HL-60/S4 (cell line): Measurements from ENCODE around the gene RNF123.
"Not testable (repeated sequence)": the region's sequence is repeated elsewhere in the genome, so short reads cannot be mapped to it uniquely, and the experiment has no call there.

Experiments
- in situ Hi-C: fragments of 300-500 bp; cut with MboI; formaldehyde crosslinking; loops from 2 replicates; pipeline ENCODE4 v1.14.3; 2022; ENCODE audit warnings: low sequenced_read_pairs

RNF123 gene

DNA sequence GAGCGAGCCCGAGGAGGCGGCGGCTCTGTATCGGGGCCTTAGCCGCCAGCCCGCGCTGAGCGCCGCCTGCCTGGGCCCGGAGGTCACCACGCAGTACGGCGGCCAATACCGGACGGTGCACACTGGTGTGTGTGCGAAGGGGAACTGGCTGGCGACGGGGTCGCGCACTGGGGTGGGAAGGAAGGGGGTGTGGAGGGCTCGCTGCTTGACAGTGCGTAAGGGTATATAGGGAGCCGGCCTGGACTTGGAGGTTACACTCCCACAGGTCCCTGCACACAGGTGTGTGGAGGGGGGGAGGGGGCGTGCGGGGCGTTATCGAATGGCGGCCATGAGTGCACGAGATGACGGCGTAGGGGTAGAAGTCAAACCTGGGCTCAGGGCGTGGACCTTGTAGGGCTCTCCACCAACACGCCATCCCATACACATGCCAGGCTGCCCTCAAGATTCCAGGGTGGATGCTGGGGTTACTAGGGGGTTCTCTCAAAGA lies 14.8 kb upstream of the RNF123 start:
- in situ Hi-C loops: loop anchor here (25.0 kb wide), 1 partner anchor 137 kb away; no protein-coding TSS in a partner anchor

DNA sequence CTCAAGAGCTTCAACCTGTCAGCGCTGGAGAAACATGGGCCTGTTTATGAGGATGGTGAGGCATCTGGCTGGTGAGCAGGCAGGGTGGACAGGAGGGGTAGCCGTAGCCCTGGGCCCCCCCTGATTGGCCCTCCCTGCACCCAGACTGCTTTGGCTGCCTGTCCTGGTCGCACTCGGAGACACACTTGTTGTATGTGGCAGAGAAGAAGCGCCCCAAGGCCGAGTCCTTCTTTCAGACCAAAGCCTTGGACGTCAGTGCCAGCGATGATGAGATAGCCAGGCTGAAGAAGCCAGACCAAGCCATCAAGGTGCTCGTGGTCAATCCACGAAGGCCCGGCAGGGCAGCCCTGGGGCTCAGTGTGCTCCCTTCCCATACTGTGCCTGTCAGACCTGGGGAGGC lies 13.4 kb upstream of the RNF123 start:
- in situ Hi-C loops: no loop called here

DNA sequence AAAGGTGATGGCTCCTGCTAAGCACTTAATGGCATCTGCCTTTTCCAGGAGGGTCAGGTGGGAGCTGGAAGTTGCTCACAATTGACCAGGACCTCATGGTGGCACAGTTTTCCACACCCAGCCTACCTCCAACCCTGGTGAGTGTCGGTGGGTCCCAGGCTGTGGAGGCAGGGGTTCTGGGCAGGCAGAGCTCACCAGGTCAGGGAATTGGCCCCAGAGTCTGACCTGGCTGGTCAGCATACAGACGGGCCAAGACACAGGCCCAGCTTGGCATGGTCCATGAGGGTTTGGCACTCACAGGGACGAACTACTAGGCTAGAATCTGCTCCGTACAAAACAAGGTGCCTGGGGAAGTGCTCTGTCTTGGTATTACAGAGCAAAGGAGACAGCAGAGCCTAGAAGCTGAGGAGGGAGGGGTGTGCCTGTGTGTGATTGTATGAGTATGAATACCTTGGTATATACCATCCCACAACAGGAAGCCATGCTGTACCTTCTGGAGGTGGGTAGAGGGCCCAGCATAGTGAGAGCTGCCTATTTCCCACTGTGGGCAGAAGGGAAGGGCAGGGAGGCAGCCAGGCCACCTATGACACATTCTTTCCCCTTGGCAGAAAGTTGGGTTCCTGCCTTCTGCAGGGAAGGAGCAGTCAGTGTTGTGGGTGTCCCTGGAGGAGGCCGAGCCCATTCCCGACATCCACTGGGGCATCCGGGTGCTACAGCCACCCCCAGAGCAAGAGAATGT lies 8.7 kb upstream of the RNF123 start:
- in situ Hi-C loops: no loop called here

DNA sequence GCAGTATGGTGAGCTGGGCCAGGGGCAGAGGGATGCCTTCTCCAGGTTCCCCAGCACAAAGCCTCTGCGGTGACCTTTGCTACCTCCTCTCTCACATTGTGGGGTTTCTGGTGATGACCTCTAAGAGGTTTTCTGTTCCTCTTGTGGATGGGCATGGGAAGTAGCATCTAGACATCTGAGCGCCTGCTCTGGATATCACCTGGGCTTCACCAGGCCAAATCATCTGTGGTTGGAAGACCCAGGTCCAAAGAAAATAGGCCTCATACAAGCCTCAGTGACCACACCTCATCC lies 8.2 kb upstream of the RNF123 start:
- in situ Hi-C loops: no loop called here

DNA sequence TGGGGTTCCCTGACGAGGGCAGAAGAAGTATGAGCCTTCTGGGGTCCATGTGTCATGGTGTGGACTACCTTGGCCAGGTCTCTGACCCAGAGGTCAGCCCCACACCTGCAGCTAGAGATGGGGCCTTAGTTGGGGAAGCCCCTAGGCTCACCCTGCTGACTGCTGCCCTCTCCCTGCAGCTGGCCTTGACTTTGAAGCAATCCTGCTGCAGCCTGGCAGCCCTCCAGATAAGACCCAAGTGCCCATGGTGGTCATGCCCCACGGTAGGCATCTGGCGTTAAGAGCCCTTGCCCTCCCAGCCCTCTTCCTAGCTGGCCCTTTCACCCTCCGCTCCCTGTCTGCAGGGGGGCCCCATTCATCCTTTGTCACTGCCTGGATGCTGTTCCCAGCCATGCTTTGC lies 7.8 kb upstream of the RNF123 start:
- in situ Hi-C loops: no loop called here

DNA sequence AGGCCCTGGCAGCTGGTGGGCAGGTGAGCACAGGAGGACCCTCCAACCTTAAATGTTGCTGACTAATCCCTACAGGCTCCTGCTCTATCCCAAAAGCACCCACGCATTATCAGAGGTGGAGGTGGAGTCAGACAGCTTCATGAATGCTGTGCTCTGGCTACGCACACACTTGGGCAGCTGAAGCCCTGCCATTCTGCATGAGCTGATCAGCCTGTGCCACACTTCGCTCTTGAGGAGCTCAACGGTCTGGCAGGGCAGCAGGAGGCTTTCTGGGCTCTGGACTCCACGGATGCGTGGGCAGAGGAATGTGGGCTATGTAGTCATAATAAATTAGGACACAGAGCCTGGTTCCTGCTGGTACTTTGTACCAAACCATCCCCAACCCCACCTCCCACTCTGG lies 6.2 kb upstream of the RNF123 start:
- in situ Hi-C loops: no loop called here

DNA sequence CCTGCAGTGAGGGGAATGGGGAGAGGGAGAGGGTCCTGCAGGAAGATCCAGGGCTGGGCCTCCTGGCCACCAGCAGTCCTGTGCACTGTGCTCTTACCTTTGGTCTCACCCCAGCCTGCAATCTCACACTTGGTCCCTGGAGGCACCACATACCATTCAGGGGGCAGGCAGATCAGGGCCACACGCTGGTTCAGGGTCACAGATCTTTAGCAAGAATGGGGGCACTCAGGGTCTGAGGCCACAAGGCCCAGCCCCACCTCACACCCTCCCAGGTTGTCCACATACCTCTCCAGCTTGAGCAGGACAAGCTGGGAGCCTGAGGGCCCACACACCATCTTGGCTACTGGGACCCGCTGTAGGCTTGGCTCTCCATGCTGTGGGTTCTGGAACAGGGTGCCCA lies 4.9 kb upstream of the RNF123 start:
- in situ Hi-C loops: not testable (repeated sequence)

DNA sequence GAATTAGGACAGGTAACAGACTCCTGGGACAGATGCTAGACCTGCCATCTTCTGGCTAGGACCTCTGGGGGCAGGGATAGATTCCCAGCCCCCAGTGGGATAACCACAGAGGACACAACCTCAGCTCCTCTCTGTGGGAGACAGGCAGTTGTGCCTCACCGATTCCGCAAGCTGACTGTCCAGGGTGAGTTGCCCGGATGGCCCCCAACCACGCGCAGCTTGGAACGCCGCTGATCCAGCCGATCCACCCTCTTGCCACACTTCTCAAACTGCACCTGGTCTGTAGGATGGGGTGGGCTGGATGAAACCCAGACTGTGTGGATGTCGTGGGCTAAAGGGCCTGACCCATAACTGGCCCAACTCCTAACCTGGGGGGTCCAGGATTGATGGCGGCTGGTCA lies 4.3 kb upstream of the RNF123 start:
- in situ Hi-C loops: not testable (repeated sequence)

DNA sequence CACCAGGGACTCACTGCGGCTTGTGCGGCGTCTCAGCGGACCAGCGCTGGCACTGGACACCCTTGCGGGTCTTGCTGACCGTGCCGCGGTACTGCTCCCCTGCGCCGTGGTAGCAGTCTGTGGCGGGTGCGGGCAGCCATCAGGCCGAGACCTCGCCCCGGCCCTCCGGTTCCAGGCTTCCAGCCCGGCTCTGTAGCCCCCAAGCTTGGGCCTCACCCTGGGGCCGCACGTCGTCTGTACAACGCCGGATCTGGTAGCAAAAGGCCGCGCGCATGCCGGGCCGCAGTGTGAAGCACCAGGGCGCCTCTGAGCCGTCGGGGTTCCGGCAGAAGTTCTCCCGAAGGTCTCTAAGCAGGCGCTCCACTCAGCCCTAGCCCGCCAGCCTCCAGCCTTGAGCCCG lies 3.5 kb upstream of the RNF123 start:
- in situ Hi-C loops: not testable (repeated sequence)

DNA sequence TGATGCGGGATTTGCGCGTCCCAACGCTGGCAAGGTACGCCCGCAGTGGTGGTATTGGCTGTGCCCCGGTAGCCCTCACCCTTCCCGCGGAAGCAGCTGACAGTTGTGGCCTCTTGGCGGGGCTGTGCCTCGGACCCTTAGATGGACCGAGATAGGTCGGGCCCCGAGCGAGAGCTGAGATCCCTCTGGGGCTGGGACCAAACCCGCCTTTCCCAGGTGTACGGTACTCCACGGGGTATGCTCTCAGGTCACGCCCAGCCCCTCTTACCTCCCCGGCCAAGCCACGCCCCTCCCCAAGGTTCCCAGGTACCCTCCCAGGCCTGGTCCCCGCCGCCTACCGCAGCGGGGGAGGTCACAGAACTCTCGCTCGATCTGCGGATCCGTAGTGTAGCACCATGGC lies 3.0 kb upstream of the RNF123 start:
- in situ Hi-C loops: not testable (repeated sequence)

DNA sequence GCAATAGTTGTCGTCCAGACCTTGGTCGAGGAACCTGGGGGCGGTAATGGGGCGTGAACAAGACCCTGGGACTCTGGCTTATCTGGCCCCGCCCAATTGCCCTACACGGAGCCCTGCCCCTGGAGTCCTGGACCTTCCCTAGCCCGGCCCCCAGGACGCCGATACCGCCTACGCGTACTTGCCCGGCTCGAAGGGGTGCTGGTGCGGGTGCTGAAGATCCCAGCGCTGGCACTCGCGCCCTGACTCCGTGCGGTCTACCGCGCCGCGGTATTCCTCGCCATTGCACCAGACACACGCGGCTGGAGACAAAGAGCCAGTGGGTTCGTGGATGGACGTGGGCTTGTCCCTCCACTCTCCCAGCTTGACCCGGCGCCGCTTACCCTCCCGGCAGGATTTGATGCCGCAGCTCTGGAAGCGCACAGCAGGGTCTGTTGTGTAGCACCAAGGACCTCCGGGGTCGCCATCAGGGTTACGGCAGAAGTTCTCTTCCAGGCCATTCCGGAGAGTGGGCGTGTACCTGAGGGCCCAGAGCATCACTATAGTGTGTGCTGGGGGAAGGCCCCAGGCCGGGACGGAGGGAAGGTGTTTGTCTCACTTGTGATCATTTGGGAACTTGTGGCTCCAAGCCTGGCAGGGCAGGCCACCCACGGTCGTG lies 2.5 kb upstream of the RNF123 start:
- in situ Hi-C loops: not testable (repeated sequence)

DNA sequence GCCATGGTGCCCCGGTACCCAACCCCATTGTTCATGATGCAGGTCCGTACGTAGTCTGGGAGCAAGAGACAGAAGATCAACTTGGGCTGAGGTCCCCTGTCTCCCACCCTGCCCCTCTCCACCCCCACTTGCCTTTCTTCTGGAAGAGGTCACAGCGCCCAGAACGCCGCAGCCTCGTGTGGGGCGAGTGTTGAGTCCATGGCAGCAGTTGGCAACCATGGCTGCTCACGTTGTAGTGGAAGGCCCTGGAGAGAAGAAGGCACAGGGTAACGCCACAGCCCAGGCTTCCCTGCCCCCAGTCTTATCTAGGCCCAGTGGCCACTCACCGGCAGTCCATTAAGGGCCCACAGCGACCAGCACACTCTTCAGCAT lies 1.9 kb upstream of the RNF123 start:
- in situ Hi-C loops: not testable (repeated sequence)

DNA sequence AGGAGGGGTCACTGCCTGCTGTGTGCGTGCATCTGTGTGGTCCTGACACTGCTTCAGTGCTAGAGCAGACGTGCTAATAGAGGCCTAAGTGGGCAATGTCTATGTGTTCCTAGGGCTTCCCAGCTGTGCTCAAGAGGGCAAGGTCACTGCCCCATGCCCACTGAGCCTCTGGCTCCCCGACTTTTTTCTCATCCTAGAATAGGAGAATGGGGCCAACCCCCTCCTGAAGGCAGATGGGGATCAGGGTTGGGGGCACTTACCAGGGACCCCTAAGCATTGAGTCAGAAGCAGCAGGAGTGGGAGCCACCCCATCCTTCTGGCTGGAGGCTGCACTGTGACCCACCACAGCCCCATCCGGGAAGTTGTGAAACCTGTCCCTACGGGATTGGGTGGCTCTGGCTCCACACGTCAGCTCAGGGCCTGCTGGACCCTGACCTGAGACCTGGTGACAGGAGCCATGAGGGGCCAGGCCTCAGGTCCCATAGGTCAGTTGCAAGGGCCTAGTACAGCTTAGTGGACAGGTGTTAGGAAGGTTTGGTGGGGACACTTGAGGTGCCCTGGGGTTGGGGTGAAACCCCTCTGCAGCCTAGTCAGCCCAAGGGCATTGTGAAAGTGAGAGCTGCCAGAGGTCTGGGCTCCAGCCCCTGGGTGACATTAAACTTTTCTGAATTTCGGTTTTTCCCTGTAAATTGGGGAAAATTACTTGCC lies 865 bp upstream of the RNF123 start:
- in situ Hi-C loops: not testable (repeated sequence)

DNA sequence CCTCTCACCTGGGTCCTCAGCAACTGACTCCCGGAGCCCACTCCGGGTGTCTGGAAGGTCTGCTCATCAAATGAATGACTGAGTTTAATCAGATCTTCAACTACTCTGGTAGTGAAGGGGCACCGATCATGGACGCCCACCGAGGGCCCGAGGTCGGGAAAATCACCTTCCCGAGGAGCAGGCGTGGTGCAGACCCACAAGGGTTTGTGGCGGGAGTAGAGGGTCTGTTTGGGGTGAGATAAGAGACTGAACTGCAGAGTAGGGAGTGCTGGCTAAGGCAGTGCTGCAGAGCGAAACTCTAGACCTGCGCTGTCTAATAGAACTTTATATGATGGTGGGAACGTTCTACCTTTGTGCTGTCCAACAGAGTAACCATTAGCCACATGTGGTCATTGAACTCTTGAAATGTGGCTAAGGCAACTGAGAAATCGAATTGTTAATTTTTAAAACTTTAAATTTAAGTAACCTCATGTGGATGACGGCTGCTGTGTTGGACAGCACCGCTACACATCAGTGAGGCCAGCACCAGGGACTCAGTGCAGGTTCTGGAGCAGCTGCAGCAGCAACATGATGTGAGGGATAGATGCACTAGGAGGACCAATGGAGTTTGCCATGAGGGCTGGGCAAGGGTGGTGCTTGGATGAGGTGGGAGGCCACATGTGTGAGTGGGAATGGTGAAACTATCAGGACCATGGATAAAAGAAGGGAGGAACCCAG lies 709 bp downstream of the RNF123 start:
- in situ Hi-C loops: not testable (repeated sequence)

DNA sequence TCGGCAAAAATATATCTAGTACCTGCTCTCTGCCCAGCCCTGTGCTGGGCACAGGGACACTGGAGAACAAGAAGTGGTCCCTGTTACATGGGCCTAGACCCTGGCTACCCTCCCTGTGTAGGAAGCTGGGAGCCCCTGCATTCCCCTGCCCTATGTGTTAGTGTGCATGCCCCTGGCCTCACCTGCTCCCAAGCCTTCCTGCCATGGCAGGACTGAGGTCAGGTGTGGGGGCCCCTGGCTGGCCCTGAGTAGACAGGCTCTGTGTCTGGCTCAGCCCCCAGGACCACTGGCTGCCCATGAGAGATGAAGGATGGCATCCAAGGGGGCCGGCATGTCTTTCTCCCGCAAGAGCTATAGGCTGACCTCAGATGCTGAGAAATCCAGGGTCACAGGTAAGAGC lies 1.5 kb downstream of the RNF123 start:
- in situ Hi-C loops: not testable (repeated sequence)

DNA sequence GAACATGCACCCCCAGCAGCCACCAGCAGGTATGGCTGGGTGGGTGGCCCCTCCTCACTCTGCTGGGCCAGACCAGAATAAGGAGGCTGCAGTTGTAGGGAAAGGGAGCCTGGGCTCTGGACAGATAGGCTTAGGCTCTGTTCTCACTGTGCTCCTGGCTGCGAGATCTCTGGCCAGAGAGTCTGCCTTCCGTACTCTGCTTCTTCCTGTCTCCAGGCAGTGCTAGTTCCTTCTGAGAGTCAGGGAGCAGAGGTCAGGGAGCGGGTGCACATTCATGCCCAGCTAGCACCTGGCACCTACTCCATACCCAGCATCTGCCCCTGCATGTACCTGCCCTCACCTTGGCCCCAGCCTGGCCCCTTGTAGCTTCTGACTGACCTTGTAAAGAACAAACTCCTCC lies 2.1 kb downstream of the RNF123 start:
- in situ Hi-C loops: not testable (repeated sequence)

DNA sequence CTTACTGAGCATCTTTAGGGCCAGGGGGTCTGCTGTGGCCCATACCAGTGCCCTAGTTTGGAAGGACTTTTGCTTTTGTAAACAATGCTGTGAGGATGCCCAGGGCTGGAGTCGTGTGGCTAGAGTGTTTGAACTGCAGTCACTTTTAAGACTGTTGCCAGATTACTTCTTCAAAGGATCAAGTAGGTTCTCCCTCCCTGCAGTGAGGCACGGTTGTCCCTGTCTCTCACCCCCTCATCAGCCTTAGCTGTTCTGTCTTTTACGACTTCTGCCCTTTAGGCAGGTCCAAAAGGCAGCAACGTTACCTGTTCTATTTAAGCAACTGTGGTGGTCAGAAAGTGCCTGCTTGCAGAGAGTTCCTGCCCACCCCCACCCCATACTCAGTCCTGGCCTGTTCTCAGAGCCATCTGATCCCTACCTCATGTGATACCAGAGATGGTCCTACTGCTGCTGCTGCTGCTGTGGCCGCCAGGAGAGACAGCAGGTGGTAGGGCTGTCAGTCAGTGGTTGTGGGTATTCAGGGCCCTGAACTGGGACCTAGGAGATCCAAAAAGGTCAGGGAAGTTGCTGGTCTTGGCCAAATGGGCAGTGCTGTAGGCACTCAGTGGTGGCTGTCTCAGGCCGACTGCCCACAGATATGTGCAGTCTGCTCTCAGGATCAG lies 5.2 kb downstream of the RNF123 start:
- in situ Hi-C loops: not testable (repeated sequence)

DNA sequence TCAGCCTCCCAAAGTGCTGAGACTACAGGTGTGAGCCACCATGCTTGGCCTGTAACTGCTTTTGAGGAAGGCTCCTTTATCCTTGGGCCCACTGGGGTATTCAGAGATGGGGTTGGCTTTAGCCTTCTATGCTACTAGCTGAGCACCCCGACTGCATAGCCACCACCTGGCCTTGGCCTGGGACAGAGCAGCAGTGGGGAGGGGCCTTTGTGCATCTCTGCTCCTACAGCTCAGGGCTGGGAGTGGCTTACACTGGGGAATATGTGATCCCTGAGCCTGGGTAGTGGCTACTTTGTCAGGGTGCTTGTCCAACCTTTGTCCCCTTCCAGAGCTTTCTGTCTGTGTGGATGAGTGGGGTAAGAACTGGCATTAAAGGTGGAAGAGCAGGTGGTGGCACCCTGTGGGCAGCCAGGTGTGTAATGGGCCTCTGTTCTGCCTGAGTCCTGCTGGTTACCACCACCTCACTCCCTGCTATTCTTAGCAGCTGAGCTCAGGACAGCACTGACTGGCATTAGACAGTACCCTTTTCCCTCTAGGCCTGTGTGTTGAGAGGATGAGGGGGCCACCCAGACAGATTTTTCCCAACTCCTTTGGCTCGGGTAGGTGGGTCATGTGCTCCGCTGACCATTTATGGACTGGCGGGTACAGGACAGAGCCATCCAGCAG lies 6.1 kb downstream of the RNF123 start:
- in situ Hi-C loops: not testable (repeated sequence)

DNA sequence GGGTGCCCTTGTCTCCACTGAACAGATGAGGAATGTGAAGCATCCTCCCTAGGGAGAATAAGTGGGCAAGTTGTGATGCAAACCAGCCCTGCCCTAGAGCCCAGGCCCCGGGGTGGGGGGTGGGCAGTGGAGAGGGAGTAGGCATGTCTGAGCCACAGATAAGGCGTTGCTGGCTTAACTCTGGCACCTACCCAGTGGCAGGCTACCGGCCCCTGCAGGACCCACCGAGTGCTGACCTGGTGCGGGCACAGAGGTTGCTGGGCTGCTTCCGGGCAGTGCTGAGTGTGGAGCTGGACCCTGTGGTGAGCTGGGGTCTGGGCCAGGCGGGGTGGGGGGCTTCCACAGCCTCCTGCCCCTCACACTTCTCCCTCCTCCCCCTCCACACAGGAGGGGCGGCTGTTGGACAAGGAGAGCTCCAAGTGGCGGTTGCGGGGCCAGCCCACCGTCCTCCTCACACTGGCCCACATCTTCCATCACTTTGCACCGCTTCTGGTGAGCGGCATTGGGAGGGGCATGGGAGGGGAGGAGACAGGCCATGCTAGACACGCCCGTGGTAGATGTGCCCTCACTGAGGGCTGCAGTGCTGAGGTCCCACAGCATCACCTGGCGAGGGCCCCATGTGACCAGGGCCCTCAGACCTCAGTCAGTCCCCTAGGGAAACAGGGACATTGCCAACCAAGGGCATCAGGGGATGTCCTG lies 10.1 kb downstream of the RNF123 start:
- in situ Hi-C loops: no loop called here

DNA sequence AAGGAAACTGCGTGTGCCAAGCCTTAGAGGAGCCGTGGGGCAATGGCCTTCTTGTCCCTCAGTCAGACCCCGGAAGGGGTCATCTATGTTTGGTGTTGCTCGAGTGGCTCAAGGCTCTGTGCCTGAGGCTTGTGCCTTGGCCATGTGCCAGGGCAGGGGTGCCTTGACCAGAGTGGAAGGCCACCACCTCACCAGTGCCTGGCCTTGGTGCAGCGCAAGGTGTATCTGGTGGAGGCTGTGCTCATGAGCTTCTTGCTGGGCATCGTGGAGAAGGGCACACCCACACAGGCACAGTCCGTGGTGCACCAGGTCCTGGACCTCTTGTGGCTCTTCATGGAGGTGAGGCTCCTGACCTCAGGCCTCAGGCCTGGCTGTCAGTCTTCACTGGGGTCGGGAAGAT lies 10.7 kb downstream of the RNF123 start:
- in situ Hi-C loops: no loop called here
